Measurements from ENCODE around the gene ARID3B.

- TF ChIP-seq CTCF (conservative IDR thresholded peaks at IDR 0.05; ENCODE audit: low read length) (no peak), EZH2phosphoT487 (IDR thresholded peaks at IDR 0.05; ENCODE audit: borderline replicate concordance, low read depth, low read length) (no peak)
Measured at GRCh38 chr15:74608786-74609185, 67.8 kb downstream of the ARID3B start.
